Transverse colon (tissue), 4 donors: Measurements from ENCODE around the gene ZFYVE27.

Experiments used
- CTCF ChIP-seq, 5 experiments: fragments of 200-600 bp in 3 of 5; fragments of 450-650 bp in 2 of 5; sonication (generic) in 3 of 5; IDR thresholded peaks; 1 replicate in 2 of 5; 2 replicates in 3 of 5; pipeline ENCODE4 v1.5.1; 2016 to 2017; ENCODE audit warnings: antibody characterized with exemption in 5 of 5, inconsistent platforms in 3 of 5, mild to moderate bottlenecking in 2 of 5, moderate library complexity in 1 of 5
- EP300 ChIP-seq: sonication (generic); formaldehyde crosslinking; IDR thresholded peaks from one replicate; pipeline ENCODE4 v1.6.1; 2017; ENCODE audit warnings: antibody characterized with exemption, low read depth
- POLR2A ChIP-seq: fragments of 450-650 bp; IDR thresholded peaks from one replicate; pipeline ENCODE4 v1.6.1; 2016; ENCODE audit warnings: antibody characterized with exemption, mild to moderate bottlenecking, moderate library complexity
- POLR2AphosphoS5 ChIP-seq, 3 donors: sonication (generic); formaldehyde crosslinking; IDR thresholded peaks; one replicate each; pipeline ENCODE4 v1.6.1; 2016; ENCODE audit warnings: antibody characterized with exemption in 3 of 3

GRCh38 chr10:97766106-97766810, 29.3 kb downstream of the ZFYVE27 start:
- TF ChIP-seq CTCF (IDR thresholded peaks at IDR 0.05) (no peak), EP300 (no peak), POLR2AphosphoS5 (IDR thresholded peaks at IDR 0.05) (no peak), POLR2A (no peak)
